ENCODE results near the gene FN3K.
"Not testable (repeated sequence)": the region's sequence is repeated elsewhere in the genome, so short reads cannot be mapped to it uniquely, and the experiment has no call there.

FN3K gene

DNA sequence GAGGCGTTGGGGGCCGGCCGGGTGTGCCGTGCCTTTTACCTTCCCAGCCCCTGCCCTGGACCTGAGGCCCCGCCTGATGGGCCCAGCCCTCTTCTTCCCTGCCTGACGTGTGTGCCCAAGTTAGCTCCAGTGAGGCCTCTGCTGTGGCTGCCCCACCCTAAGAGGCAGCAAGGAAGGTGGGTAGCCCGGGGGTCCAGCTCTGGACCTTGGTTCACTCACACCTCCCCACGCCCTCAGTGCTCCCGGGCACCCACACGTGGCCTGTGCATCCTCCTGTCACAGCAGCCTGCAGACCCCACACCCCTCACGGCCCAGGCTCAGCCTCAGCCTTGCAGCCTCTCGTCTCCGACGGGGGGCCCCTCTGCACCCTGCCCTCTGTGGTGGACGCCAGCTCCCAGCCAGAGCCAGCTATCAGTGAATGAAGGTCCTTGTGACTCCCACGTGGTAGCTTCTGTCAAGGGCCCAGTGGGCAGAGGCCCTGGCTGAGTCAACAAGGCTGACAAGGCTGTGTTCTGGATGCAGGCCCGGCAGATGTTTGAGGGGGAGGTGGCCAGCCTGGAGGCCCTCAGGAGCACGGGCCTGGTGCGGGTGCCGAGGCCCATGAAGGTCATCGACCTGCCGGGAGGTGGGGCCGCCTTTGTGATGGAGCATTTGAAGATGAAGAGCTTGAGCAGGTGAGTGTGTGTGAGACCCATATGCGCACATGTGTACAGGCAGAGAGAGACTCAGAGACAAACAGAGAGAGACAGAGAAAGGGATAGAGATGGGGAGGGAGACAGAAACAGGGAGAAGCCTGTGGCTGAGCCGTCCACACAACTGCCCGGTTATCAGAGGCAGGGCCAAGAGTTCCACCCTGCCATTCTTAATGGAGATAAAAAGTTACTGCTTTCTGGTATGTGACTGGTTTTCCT, 2.8 kb downstream of the FN3K start:
- DNase-seq (ENCODE audit: low read depth): no peak

DNA sequence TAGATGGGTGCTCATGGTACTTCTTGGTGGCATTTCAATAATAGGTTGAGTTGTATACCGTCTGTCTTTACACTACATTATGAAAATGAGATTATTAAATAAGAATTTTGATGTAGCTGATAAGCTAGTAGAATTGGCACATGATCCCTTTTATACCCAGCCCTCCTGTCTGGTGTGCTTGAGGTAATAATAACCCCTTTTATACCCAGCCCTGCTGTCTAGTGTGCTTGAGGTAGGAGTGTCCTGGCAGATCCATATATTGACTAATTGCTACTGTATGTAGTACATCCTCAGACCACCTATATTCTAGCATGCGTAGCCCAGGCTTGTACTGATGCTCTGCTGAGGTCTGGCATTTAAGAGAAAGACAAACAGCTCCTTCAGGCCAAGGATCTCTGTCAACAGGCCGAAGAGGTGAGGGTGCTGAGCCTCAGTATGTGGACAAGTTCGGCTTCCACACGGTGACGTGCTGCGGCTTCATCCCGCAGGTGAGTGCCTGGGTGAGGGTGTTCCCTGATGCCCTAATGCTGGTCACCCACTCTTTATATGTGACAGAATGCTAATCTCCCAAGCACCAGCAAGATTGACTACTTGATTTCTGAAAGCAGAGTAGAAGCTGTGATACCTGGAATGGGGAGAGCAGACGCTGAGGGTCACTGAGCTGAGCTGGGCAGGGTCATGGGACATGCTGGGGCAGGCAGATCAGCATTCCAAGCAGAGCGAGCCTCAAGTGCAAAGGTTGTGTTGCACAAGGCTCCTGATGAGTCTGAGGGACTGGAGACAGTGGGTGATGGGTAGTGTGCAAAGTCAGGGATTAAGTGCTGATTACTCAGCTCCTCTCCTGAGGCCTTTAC, 5.7 kb downstream of the FN3K start:
- no peak for DNase-seq (ENCODE audit: low read depth)

GRCh38 chr17:82743344-82744219, 8.2 kb downstream of the FN3K start:
- DNase-seq (ENCODE audit: low read depth): no peak

GRCh38 chr17:82744736-82745135, 9.3 kb downstream of the FN3K start:
- not testable (repeated sequence) for DNase-seq (ENCODE audit: low read depth)

GRCh38 chr17:82745524-82745923, 10.1 kb downstream of the FN3K start:
- DNase-seq (ENCODE audit: low read depth): no peak

- no peak for DNase-seq (ENCODE audit: low read depth)
Measured at GRCh38 chr17:82748756-82749155, 13.3 kb downstream of the FN3K start.

GRCh38 chr17:82750241-82750908, 15.0 kb downstream of the FN3K start:
- no peak for DNase-seq (ENCODE audit: low read depth)

DNA sequence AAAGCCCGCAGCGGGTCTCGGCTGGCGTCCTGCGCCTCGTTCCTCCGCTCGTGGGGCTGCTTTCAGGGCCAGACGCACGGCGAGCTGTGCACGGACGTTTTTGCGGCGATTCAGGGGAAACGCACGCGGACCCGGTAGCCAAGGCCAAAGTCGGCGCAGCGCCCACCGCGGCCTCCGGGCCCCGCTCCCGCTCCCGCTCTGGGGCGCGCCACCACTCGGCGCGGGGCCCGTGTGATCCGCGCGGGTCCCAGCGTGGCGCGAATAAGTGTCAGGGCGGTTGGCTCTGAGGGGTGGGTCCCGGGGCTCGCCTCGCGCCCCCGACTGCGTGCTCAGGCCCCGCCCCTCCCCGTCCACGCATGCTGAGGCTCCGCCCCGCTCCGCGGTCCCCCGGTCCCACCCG, 15.8 kb downstream of the FN3K start:
- no peak for DNase-seq (ENCODE audit: low read depth)

DNA sequence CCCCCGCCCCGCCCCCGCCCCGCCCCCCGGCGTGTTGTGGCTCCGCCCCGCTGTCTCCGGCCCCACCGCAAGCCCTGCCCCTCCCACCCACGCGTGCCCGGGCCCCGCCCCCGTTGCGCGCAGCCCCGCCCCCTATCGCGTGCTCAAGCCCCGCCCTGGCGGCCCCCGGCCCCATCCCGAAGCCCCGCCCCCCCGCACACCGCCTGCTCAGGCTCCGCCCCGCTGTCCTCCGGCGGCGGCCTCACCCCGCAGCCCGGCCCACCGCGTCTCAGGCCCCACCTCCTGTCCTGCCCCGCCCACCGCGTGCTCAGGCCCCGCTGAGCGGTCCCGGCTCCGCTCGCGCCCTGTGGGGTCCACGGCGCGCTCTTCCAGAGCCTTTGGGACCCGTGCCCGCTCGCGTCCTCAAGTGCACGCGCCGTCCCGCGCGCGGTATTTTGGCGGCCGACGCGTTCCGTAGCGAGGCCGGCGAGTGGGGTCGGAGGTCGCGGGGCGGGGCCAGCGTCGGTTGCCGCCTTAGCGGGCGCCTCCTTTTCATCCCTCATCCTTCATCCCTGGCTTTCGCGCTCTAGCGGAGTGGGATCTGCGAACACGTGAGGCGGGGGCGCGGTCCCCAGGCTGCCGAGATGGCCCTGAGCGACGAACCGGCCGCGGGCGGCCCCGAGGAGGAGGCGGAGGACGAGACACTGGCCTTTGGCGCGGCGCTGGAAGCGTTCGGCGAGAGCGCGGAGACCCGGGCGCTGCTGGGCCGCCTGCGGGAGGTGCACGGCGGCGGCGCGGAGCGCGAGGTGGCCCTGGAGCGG, 16.4 kb downstream of the FN3K start, which contains the start of gene TBCD:
TSS of gene TBCD (plus strand) at position 495 of the 800 bp plus-strand sequence. CDS start at position 624, 129 bp downstream.
- DNase-seq (ENCODE audit: low read depth): peak; percentile 78

DNA sequence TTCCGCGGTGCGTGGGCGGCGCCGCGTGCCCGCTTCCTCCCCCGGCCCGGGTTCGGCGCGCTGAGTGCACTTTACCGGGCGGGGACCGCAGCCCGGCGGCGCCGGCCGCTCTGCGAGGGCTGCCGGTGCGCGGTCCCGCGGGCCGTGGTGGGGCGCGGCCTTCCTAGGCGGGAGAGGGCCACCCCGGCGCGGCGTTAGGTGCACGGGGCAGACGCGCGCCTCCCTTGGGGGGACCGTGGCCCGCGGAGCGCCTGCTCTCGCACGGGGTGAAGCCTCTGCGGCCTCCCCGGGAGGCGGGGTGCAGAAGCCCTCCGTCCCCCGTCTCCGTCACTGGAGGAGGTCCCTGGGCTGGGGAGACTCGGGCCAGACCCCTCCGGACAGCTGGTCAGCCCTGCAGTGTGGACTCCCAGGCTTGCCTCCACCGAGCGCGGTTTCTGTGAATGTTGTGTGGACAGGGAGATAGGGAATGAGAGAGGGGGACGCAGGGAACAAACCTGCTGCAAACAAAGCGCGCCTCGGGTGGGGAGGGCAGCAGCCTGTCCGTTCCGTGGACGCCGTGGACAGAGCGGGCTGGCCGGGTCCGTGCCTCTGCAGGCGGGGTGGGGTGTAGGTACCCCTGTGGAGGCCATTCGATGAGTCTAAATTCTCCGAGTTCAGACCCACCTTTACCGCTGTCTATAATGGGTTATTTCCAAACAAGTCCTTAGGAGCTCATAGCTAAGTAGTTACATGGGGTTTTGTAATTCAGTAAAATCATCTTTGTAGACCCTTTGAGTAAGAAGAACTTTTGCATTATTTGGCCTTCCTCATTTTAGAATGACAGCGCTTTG, 17.2 kb downstream of the FN3K start:
- DNase-seq (ENCODE audit: low read depth): no peak

GRCh38 chr17:82753201-82753464, 17.7 kb downstream of the FN3K start:
- no peak for DNase-seq (ENCODE audit: low read depth)

DNA sequence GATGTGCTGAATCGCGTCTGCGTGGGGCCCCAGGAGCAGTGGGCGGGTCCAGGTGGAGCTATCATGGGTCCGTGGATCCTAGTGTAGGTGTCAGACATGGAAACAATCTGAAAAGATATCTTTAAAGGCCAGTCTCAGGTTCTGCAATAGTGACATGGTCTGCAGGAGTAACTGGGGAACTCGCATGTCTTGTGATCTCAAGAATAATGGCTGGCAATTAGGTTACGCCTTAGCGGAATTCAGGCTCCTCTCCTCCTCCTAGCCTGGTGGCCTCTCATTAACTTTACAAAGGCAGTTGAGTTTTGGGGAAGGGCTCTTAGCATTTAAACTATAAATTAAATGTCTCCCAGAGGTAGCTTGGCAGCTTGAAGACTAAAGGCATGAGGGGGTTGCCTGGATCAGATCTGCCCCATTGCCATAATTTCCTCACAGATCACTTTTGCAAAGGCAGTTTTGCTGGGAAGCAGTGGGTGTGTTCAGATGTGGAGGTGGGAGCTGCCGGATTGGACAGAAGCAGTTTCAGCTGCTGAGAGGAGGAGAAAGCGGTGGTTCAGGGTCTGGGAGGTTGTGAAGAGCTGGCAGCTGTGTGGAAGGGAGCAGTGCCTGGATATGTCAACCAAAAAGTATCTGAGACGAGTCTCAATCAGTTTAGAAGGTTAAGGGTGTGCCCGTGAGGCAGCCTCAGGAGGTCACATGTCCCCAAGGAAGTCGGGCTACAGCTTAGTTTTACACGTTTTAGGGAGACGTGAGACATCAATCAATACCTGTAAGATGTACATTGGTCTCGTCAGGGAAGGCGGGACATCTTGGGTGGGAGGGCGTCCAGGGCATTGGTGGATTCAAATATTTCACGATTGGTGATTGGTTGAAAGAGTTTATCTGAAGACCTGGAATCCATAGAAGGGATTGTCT, 19.1 kb downstream of the FN3K start:
- no peak for DNase-seq (ENCODE audit: low read depth)

DNA sequence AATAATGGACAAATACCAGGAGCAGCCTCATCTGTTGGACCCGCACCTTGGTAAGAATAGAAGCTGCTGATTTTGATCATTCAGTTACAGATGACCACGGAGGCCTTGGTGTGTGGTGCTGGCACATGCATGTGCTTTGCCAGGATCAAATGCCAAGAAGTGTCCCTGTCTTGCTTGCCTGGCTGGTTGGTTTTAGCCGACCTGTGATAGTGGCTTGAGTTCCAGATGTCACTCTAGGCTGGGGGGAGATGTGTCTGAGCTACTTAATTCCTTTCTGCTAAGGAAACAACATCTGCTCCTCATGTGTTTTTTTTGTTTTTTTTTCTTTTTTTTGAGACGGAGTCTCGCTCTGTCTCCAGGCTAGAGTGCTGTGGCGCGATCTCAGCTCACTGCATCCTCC, 20.8 kb downstream of the FN3K start:
- no peak for DNase-seq (ENCODE audit: low read depth)

- no peak for DNase-seq (ENCODE audit: low read depth)
Measured at GRCh38 chr17:82765371-82765770, 30.0 kb downstream of the FN3K start.

DNA sequence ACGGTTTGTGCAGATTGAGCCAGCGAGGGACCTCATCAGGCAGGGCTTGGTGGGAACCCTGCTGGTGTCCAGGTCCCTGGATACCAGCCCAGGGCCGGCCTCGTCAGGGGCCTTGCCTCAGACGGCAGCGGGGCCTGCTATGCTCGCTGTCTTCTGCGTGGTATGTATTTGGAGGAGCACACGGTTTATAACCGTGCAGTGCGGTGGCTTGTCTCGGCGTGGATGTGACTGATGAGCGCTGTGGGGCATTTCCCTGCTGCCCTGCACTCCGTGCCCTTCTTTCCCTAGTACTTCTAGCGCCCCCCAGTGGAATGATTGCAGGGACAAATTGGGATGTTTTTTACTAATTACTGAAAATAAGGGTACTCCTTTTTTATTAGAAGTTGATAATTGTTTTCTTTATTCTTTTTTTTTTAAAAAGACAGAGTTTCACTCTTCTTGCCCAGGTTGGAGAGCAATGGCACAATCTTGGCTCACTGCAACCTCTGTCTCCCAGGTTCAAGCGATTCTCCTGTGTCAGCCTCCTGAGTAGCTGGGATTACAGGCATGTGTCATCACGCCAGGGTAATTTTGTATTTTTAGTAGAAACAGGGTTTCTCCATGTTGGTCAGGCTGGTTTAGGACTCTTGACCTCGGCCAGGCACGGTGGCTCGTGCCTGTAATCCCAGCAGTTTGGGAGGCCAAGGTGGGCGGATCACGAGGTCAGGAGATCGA, 31.8 kb downstream of the FN3K start:
- no peak for DNase-seq (ENCODE audit: low read depth)

DNA sequence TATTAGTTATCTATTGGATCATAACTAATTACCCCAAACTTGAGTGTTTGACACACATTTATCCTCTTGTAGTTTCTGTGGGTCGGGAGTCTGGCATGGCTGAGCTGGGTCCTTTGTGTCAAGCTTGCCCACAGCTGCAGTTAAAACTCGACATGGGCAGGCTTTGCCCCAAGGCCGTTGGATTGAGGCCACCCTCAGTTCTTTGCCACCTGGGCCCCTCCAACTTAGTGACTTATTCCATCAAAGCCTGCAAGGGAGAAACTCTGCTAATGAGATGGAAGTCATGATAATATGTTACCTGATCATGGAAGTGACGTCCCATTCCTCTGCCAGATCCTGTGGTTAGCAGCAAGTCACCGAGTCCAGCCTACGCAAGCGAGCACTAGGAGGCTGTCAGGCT, 33.6 kb downstream of the FN3K start:
- no peak for DNase-seq (ENCODE audit: low read depth)

DNA sequence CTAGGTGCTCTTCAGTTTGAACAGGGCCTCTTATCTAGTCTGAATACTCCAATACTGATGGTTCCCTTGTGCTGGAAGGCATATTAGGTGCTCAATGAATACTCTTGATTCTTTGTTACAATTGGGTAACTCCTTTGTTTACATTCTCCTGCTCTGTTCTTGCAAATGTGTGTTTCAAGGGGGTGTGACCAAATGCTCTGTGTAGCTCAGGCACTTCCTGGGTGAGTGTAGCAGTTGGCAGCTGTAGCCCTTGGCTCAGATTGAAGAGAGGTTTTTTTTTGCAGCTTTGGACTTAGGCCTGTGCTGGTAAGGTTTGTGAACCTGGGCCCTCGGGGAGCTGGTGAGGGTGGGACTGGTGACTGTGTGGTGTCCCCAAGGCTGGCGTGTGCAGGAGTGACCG, 36.6 kb downstream of the FN3K start:
- peak; percentile 54 for DNase-seq (ENCODE audit: low read depth)

GRCh38 chr17:82774456-82774855, 39.0 kb downstream of the FN3K start:
- DNase-seq (ENCODE audit: low read depth): not testable (repeated sequence)
